C4-2B (cell line): ENCODE measurements around the gene LHX3.

ENCODE experiments used
- CTCF ChIP-seq: fragments of 450-650 bp; conservative IDR thresholded peaks from 2 replicates; pipeline ENCODE4 v1.5.1; 2017; ENCODE audit warnings: mild to moderate bottlenecking
- ZFX ChIP-seq: fragments of 450-650 bp; IDR thresholded peaks from 2 replicates; pipeline ENCODE4 v1.6.1; 2017

DNA sequence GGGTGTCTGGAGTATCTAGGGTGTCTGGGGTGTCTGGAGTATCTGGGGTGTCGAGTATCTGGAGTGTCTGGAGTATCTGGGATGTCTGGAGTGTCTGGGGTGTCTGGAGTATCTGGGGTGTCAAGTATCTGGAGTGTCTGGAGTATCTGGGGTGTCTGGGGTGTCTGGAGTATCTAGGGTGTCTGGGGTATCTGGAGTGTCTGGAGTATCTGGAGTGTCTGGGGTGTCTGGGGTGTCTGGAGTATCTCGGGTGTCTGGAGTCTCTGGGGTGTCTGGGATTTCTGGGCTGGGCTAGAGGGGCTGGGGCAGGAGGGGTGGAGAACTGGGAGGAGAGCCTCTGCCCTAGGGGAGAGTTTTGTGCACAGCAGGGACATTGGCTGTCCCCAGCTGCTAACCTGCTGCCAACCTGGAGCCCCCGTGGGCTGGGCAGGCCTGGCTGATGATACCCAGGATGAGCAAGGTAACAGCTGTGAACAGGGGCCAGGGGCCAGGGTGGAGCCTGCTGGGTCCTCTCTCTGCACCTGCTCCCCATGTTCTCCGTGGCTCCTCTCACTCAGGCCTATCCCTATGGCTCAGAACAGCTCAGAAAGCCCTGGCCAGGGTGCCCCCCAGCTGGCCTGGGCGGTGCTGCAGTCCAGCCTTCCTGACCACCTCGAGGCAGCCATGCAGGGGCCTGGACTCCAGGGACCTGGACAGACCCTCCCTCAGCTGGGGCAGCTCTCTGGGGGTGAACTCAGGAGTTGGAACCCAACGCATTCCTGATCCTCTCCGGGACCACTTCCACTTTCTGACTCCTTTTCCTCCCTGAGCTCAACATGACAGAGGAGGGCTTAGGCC lies 29.9 kb downstream of the LHX3 start:
- no peak for TF ChIP-seq CTCF
- TF ChIP-seq ZFX, result no peak
